Measurements from ENCODE around the gene ZBTB46.
A peak's percentile ranks its signal among the peaks of the same experiment; 100 is the strongest.

ZBTB46 gene

DNA sequence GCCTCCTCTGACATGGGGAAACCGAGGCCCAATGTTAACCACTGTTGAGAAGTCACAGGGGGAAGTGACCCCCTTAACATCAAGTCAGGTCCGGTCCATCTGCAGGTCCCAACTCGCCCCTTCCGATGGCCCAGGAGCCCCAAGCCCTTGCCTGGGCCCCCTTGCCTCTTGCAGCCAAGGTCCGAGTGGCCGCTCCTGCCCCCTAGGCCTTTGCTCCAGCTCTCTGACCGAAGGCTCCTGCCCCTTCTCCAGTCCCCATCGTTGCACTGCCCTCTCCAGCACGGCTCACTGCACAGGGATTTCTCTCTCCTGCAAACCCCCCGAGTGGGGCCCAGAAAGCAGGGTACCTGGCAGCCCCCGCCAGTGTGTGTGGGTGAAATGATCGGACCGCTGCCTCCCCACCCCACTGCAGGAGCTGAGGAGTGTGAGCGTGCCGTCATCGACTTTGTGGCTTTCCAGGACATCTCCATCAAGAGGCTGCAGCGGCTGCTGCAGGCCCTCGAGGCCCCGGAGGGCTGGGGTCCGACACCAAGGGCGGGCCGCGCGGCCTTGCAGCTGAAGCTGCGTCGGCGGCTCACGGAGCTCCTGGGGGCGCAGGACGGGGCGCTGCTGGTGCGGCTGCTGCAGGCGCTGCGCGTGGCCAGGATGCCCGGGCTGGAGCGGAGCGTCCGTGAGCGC lies 133.1 kb downstream of the ZBTB46 start:
- H3K4me3 ChIP-seq (ENCODE audit: low read depth, low read length) = no peak overlapping the region

DNA sequence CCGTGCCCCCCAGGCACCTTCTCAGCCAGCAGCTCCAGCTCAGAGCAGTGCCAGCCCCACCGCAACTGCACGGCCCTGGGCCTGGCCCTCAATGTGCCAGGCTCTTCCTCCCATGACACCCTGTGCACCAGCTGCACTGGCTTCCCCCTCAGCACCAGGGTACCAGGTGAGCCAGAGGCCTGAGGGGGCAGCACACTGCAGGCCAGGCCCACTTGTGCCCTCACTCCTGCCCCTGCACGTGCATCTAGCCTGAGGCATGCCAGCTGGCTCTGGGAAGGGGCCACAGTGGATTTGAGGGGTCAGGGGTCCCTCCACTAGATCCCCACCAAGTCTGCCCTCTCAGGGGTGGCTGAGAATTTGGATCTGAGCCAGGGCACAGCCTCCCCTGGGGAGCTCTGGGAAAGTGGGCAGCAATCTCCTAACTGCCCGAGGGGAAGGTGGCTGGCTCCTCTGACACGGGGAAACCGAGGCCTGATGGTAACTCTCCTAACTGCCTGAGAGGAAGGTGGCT lies 133.7 kb downstream of the ZBTB46 start:
- H3K4me3 ChIP-seq (ENCODE audit: low read depth, low read length) = no peak overlapping the region

DNA sequence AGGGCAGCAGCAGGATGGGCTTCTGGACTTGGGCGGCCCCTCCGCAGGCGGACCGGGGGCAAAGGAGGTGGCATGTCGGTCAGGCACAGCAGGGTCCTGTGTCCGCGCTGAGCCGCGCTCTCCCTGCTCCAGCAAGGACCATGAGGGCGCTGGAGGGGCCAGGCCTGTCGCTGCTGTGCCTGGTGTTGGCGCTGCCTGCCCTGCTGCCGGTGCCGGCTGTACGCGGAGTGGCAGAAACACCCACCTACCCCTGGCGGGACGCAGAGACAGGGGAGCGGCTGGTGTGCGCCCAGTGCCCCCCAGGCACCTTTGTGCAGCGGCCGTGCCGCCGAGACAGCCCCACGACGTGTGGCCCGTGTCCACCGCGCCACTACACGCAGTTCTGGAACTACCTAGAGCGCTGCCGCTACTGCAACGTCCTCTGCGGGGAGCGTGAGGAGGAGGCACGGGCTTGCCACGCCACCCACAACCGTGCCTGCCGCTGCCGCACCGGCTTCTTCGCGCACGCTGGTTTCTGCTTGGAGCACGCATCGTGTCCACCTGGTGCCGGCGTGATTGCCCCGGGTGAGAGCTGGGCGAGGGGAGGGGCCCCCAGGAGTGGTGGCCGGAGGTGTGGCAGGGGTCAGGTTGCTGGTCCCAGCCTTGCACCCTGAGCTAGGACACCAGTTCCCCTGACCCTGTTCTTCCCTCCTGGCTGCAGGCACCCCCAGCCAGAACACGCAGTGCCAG lies 134.3 kb downstream of the ZBTB46 start, which contains the start of gene TNFRSF6B:
Gene TNFRSF6B (plus strand): TSS at position 25 of the 729 bp plus-strand sequence. CDS start 116 bp downstream, at position 141.
- peak within 1 kb of the TSS; percentile 14 for H3K4me3 ChIP-seq (ENCODE audit: low read depth, low read length)

DNA sequence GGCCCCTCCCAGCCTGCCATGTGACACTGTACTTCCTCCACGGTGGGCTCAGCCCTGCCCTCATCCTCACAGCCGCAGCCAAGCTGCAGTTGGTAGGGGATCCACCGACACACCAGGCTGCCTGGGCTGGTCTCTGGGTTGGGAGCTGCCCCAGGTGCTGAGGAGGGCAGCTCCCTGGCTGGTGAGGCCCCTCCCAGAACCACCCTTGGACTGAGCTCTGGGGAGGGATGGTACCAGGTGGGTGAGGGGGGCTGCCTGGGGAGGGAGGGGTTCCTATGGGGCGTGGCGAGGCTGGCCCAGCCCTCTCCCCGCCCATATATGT lies 134.8 kb downstream of the ZBTB46 start:
- no peak overlapping the region for H3K4me3 ChIP-seq (ENCODE audit: low read depth, low read length)

DNA sequence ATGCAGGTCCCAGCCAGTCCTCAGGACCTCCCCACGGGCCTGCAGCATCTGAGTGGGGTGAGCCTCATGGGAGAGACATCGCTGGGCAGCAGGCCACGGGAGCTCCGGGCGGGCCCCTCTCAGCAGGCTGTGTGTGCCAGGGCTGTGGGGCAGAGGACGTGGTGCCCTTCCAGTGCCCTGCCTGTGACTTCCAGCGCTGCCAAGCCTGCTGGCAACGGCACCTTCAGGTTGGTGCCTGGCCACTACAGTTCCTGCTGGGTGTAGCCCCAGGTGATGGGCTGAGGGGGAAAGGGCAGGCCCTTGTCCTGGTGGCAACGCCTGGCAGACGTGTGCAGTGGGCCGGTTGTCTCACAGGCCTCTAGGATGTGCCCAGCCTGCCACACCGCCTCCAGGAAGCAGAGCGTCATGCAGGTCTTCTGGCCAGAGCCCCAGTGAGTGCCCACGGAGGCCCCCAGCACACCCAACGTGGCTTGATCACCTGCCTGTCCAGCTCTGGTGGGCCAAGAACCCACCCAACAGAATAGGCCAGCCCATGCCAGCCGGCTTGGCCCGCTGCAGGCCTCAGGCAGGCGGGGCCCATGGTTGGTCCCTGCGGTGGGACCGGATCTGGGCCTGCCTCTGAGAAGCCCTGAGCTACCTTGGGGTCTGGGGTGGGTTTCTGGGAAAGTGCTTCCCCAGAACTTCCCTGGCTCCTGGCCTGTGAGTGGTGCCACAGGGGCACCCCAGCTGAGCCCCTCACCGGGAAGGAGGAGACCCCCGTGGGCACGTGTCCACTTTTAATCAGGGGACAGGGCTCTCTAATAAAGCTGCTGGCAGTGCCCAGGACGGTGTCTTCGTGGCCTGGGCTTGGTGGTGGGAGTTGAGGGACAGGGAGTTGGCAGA lies 135.4 kb downstream of the ZBTB46 start:
- no peak overlapping the region for H3K4me3 ChIP-seq (ENCODE audit: low read depth, low read length)

DNA sequence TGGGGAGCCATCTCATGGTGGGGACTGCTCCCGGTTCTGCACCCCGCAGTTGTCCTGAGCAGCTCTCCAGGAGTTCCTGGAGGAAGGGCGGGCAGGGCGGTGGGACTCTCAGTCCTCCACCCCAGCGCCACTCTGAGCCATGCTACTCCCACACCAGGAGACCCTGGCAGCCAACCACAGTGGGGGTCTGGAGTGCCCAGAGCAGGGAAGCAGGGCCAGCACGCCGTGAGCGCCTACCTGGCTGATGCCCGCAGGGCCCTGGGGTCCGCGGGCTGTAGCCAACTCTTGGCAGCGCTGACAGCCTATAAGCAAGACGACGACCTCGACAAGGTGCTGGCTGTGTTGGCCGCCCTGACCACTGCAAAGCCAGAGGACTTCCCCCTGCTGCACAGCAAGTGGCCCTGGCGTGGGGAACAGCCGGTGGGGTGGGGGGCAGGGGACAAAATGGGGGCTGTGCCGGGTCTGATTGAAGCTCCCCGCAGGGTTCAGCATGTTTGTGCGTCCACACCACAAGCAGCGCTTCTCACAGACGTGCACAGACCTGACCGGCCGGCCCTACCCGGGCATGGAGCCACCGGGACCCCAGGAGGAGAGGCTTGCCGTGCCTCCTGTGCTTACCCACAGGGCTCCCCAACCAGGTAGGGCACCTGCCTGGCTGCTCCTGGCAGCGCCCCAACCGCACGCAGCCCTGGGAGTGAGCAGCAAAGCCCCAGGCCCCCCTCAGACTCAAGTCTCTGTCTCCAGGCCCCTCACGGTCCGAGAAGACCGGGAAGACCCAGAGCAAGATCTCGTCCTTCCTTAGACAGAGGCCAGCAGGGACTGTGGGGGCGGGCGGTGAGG lies 136.3 kb downstream of the ZBTB46 start:
- H3K4me3 ChIP-seq (ENCODE audit: low read depth, low read length) = no peak overlapping the region

DNA sequence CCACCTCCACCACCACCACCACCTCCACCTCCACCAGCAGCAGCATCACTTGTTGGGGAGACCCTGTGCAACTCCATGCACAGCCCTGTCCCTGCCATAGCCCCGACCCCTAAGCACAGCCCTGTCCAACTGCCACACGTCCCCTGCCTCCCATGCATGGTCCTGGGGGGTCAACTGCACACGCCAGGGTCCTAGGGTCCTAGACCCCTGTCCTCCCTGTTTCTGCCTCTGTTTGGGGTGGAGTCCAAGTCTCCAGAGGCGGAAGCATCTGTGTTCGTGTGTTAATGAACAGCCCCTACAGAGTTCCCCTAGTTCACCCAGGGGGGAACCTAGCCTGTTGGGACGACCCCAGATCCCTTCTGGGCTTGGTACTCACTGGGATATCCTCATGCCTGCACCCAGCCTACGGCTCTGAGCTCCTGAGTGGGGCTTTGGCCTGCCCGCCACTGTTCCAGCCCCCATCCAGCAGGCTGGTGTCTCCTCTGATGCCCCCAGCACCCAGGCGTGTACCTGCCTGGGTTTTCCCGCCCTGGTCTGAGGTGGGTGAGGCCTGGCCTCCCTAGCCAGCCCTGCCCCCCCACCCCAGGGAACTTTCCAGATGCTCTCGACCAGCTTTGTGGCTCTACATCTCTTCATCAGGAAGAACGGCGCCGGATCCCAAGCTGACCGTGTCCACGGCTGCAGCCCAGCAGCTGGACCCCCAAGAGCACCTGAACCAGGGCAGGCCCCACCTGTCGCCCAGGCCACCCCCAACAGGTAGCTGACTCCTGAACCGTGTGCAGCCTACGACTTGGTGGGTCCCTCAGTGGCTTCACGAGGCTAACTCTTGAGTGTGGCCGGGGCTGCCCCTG lies 137.1 kb downstream of the ZBTB46 start:
- no peak overlapping the region for H3K4me3 ChIP-seq (ENCODE audit: low read depth, low read length)

Data from iPS-11a (cell line).